Superior temporal gyrus (tissue), 1 donor: ENCODE data around the gene PLPPR1.
"Not testable (repeated sequence)": the region's sequence is repeated elsewhere in the genome, so short reads cannot be mapped to it uniquely, and the experiment has no call there.

Experiments
- DNase-seq: peaks from one replicate; pipeline ENCODE4 v3.0.0-alpha.2; 2016; ENCODE audit errors: extremely low spot score

Gene PLPPR1

GRCh38 chr9:101121836-101122399 is 93.4 kb downstream of the PLPPR1 start:
- peak; percentile 10 for DNase-seq

GRCh38 chr9:101126556-101126955 is 98.0 kb downstream of the PLPPR1 start:
- DNase-seq, result peak; percentile 23

DNA sequence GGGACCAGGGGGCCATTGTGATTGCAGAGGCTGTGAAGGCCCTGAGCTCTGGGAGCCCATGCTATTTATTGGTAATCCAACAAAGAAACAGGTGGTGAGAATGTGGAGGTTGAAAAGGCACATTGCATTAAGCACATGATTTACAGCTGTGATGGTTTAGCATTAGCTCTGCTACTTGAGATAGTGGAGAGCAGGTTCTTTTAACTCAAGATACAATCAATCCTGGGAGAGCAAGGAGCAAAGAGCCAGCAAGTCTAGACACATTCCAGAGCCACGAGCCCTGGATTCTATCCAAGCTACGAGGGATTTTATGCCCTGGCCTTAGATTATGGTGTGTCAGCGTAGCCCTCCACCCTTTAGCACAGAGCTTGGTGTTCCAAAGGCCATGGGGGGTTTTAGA is 98.8 kb downstream of the PLPPR1 start:
- DNase-seq, result not testable (repeated sequence)

GRCh38 chr9:101128623-101129022 is 100.1 kb downstream of the PLPPR1 start:
- no peak for DNase-seq

GRCh38 chr9:101130054-101130453 is 101.5 kb downstream of the PLPPR1 start:
- DNase-seq, result no peak

DNA sequence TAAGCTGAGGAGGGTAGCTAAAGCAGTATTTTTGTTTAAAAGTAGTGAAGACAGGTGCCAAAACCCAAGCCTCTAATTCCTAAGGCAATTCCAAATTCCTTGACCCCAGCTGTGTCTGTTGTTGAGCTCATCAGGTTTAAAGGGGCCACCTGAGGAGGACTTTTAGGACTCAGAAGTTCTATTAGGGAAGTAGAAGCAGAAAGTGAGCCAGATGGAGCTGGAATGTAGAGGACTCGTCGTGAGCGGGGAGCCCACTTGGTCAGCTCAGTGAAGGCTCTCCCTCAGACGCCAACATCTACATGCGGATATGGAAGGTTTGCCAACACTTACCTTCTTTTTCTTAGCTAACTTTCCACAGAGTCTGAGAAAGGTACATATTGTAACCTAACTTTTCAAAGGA is 102.8 kb downstream of the PLPPR1 start:
- no peak for DNase-seq

GRCh38 chr9:101132801-101133200 is 104.3 kb downstream of the PLPPR1 start:
- no peak for DNase-seq

DNA sequence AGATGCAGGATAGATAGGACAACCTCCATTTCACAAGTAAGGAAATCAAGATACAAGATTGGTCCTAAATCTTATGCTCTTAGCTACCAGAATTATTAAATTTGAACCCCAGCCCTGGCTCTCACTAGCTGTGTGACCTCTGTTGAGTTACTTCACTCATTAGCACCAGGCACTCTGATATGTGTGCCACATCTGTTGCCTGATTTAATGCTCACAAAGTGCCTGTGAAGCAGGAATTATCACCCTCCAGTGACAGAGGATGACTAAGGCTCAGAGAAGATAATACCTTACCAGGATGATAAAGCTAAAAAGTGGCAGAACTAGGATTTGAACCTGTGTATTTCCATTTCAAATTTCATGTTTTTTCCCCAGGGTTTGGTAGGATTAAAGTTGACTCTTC is 110.0 kb downstream of the PLPPR1 start:
- DNase-seq, result no peak

DNA sequence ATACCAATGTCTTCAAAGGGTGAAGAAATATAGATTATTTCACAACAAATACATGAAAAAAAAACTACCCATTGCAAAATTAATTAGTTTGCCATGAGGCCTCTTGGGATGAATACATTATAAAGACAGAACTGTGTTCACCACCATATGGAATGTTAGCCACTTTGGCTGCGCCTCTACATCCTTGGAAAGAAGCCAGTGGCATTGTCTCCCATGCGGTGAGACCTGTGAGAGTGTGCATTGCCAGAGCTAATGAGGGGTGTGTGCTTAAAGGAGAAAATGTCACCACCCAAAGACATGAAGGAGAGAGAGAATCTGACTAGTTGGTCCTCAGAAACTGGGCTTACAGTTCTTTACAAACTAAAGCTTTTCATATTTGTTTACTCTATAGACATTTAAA is 110.6 kb downstream of the PLPPR1 start:
- DNase-seq, result no peak

GRCh38 chr9:101140764-101141163 is 112.2 kb downstream of the PLPPR1 start:
- DNase-seq, result no peak

DNA sequence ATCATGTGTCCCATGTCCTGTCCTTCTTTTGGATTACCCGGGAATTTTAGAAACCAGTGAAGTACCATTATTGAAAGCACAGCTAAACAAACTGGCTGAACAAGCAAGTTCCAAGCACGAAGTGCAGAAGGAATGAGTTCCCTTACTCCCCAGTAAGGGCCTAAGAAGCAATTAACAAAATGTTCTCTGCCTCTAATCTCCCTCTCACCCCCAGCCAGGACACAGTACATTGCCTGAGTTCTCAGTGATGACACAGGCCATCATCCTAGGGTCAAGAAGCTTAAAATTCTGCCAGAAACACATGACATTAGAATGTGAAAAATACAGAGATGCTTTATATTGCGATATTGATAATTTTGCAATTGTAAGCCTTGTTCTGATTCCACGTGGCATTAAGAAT is 118.0 kb downstream of the PLPPR1 start:
- no peak for DNase-seq

- DNase-seq, result no peak
These were observed 119.8 kb downstream of the PLPPR1 start for GRCh38 chr9:101148344-101148743.

GRCh38 chr9:101158361-101158760 is 129.8 kb downstream of the PLPPR1 start:
- no peak for DNase-seq

DNA sequence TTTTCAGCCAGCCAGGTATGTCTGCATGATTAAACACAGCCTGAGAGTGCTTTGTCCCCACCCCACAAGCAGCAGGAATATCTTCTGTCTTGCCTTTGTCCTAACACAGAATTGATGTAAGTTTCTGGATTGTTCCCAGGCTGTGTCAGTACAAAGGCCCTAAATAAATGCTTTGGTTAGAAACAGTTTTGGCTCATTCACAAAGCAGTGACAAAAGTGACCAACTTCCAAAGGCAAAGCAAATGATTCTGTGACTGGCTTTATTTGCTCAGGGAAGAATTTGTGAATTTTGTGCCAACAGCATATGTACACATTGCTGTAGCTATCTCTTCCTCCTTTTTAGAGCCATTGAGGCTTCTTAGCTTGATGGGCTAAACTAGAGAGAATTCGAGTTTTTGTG is 133.7 kb downstream of the PLPPR1 start:
- DNase-seq, result peak; percentile 94

- DNase-seq, result no peak
These were observed 136.6 kb downstream of the PLPPR1 start for GRCh38 chr9:101165131-101165530.

GRCh38 chr9:101167490-101168134 is 139.1 kb downstream of the PLPPR1 start:
- DNase-seq, result no peak

DNA sequence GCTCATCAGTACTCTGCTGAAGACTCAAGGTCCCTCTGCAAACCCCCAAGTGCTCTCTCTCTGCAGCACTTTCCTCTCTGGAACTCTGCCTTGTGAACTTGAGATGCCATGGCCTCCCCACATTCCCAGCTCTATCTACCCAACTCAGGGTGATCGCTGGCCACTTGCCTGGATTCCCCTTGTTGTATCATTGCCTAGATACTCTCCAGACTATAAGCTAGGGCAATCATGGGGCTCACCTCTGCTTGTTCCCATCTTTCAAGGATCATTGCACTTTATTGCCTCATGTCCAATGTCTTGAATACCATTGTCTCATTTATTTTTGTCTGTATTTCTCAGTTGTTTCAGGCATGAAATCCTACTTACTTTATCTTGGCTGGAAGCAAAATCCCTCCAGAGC is 144.1 kb downstream of the PLPPR1 start:
- DNase-seq, result no peak

- no peak for DNase-seq
These were observed 145.4 kb downstream of the PLPPR1 start for GRCh38 chr9:101173907-101174306.

DNA sequence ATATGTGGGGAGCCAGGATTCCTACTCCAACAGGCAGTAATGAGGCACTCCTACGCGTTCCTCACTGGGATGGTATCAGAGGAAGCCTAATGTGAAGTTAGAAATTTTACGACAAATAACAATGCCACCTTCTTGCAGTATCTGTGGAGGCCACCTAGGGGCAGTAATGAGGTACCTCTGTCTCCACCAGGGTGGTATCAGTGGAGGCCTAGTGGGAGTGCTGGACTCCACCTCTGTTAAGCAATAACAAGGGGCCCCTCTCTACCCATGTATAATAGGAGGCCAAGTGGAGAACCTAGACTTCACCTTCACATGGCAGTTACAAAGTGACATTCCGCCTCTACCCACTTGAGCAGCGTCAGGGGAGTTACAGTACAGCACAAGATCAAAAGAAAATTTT is 147.9 kb downstream of the PLPPR1 start:
- no peak for DNase-seq

DNA sequence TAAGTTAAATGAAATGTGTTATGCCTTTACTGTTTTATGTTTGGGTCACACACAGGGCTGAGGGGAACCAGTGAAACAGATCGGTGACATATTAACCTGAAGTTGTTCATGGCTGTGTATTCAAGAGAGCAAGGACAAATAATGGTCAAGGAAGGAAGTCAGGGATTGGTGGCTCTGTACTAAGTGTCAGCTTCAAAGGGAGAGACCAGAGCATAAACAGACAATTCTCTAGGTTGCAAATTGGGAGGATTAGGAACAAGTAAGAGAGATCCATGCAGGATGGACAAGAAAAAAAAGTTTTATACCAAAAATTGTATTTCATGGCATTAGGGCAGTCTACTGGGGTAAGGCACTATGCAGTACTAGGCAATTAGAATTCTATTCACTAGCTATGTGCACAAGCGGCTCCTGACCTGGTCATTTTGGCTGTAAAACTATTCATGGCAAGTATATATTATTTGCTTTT is 156.3 kb downstream of the PLPPR1 start:
- DNase-seq, result no peak

- no peak for DNase-seq
These were observed 163.2 kb downstream of the PLPPR1 start for GRCh38 chr9:101191723-101192122.

GRCh38 chr9:101197026-101197425 is 168.5 kb downstream of the PLPPR1 start:
- DNase-seq, result no peak

- no peak for DNase-seq
These were observed 172.3 kb downstream of the PLPPR1 start for GRCh38 chr9:101200852-101201251.

GRCh38 chr9:101201630-101202029 is 173.1 kb downstream of the PLPPR1 start:
- no peak for DNase-seq
